ENCODE results near the gene DSG4. TPM values are rescaled to one million over a fixed set of nuclear protein-coding genes. Genes with fewer than 3 reads are reported as not detected.
A peak's percentile ranks its signal among the peaks of the same experiment; 100 is the strongest.

Gene DSG4
- total and polyA plus RNA-seq, 4 donors = under 0.01 TPM; not detected in 3

GRCh38 chr18:31396796-31397612, 20.4 kb downstream of the DSG4 start (continued):
- TF ChIP-seq REST (IDR thresholded peaks at IDR 0.05) (no peak), ZBTB33 (IDR thresholded peaks at IDR 0.05) (no peak), FOXA2 (IDR thresholded peaks at IDR 0.05) (no peak), YY1 (IDR thresholded peaks at IDR 0.05) (peak; percentile 43), RAD21 (IDR thresholded peaks at IDR 0.05) (peak in 1 of 2 donors; percentile 21), SP1 (IDR thresholded peaks at IDR 0.05) (peak; percentile 58), GABPA (IDR thresholded peaks at IDR 0.05 in 1 of 2, conservative IDR thresholded peaks at IDR 0.05 in 1 of 2) (no peak)

GRCh38 chr18:31398191-31398590, 21.6 kb downstream of the DSG4 start:
- Histone ChIP-seq H3K9ac (ENCODE audit: low read depth in 1 of 2, low read length in 2 of 2) (no peak overlapping the region), H3K27me3 (ENCODE audit: control insufficient read depth in 4 of 4, insufficient read depth in 4 of 4, low read length in 3 of 4) (no peaks in the 10 kb centered on the region), H3K9me3 (ENCODE audit: control insufficient read depth in 4 of 4, low read length in 3 of 4) (no peaks in the 10 kb centered on the region), H3K36me3 (ENCODE audit: control insufficient read depth in 4 of 4, insufficient read depth in 3 of 4, low read depth in 1 of 4, low read length in 3 of 4) (no peaks in the 10 kb centered on the region), H3K27ac (ENCODE audit: low read depth in 1 of 2, low read length in 2 of 2) (no peak overlapping the region), H3K4me3 (ENCODE audit: low read depth in 1 of 3, low read length in 3 of 3) (no peak overlapping the region), H3K4me1 (ENCODE audit: control insufficient read depth in 4 of 4, insufficient read depth in 4 of 4, low read length in 3 of 4) (peaks cover 4 to 21% (median 16%) of the 10 kb centered on the region in 4 donors)
- no peak for TF ChIP-seq RAD21 (IDR thresholded peaks at IDR 0.05)
- TF ChIP-seq CTCF (IDR thresholded peaks at IDR 0.05; ENCODE audit: low read depth, low read length, missing input control) = no peak
- TF ChIP-seq GABPA (IDR thresholded peaks at IDR 0.05 in 1 of 2, conservative IDR thresholded peaks at IDR 0.05 in 1 of 2) = no peak
- TF ChIP-seq HNF4A (conservative IDR thresholded peaks at IDR 0.05) = no peak
- TF ChIP-seq FOXA1 (IDR thresholded peaks at IDR 0.05) = no peak
- no peak for TF ChIP-seq HNF4G (IDR thresholded peaks at IDR 0.05)
- TF ChIP-seq EGR1 (IDR thresholded peaks at IDR 0.05; ENCODE audit: low read depth in 2 of 2) = no peak
- TF ChIP-seq JUND (IDR thresholded peaks at IDR 0.05) = no peak
- no peak for TF ChIP-seq ZBTB33 (IDR thresholded peaks at IDR 0.05)
- WGBS = 86% methylated on average over 2 of the region's 2 CpGs
- DNase-seq (ENCODE audit: low spot score) = no peak
